H1 (cell line): ENCODE results near the gene HAO2. TPM values are rescaled to one million over a fixed set of nuclear protein-coding genes. Genes with fewer than 3 reads are reported as not detected.

ENCODE experiments used
- CTCF ChIA-PET: fragments of 300-600 bp; sonication (Branson Sonifier 250); formaldehyde crosslinking; loops from one replicate; lab custom pipeline; 2021; ENCODE audit not compliant: partially characterized antibody; lab: Charles Lee
- POLR2A ChIA-PET: fragments of 300-600 bp; sonication (Branson Sonifier 250); formaldehyde crosslinking; loops from one replicate; lab custom pipeline; 2021; ENCODE audit warnings: inconsistent platforms; ENCODE audit not compliant: partially characterized antibody; lab: Charles Lee
- DNase-seq, 2 experiments: peaks; one replicate each; pipeline versions ENCODE4 v3.0.0 to v3.0.0-alpha.2; 2010 to 2022; ENCODE audit warnings: low spot score in 2 of 2, low read depth in 1 of 2, mixed read lengths in 1 of 2
- FAIRE-seq: peaks from 2 replicates; lab custom pipeline; 2011; peaks lifted over from hg19 to GRCh38; lab: Jason Lieb, UNC
- H2AFZ ChIP-seq: 2 replicates; pipeline ENCODE4 v1.8.1; 2012; ENCODE audit warnings: low read length, inconsistent platforms
- H2AK5ac ChIP-seq: 2 replicates; pipeline ENCODE4 v1.6.1; 2013; ENCODE audit warnings: low read depth, low read length
- H2BK120ac ChIP-seq: replicated peaks from 2 replicates; pipeline ENCODE3; 2013; ENCODE audit warnings: low read depth, low read length, inconsistent platforms
- H2BK12ac ChIP-seq: 2 replicates; pipeline ENCODE4 v1.6.1; 2013; ENCODE audit warnings: low read depth, low read length
- H2BK15ac ChIP-seq: 2 replicates; pipeline ENCODE4 v1.6.1; 2013; ENCODE audit warnings: low read length
- H2BK20ac ChIP-seq: 2 replicates; pipeline ENCODE4 v1.6.1; 2013; ENCODE audit warnings: low read length
- H2BK5ac ChIP-seq: 2 replicates; pipeline ENCODE4 v1.6.1; 2013; ENCODE audit warnings: low read depth, low read length
- H3K14ac ChIP-seq: 2 replicates; pipeline ENCODE4 v1.6.1; 2013; ENCODE audit warnings: inconsistent platforms; ENCODE audit not compliant: insufficient read length
- H3K18ac ChIP-seq: 2 replicates; pipeline ENCODE4 v1.6.1; 2013; ENCODE audit warnings: low read length; ENCODE audit errors: extremely low read depth
- H3K23ac ChIP-seq: 2 replicates; pipeline ENCODE4 v1.6.1; 2013; ENCODE audit warnings: inconsistent platforms; ENCODE audit not compliant: insufficient read length
- H3K23me2 ChIP-seq: 2 replicates; pipeline ENCODE4 v1.6.1; 2013; ENCODE audit warnings: low read depth, low read length
- H3K27ac ChIP-seq: 2 replicates; pipeline ENCODE4 v1.6.1; 2011; ENCODE audit warnings: low read depth, low read length, inconsistent platforms
- H3K27me3 ChIP-seq, 4 experiments: replicated peaks in 1 of 4; 1 replicate in 1 of 4; 2 replicates in 3 of 4; pipeline versions ENCODE4 v1.6.1 to v1.8.1; 2011 to 2013; ENCODE audit warnings: low read length in 3 of 4, mild to moderate bottlenecking in 3 of 4, inconsistent platforms in 2 of 4, mixed read lengths in 2 of 4, moderate library complexity in 1 of 4; ENCODE audit not compliant: control insufficient read depth in 3 of 4, insufficient read depth in 3 of 4; ENCODE audit errors: extremely low read depth in 1 of 4
- H3K36me3 ChIP-seq, 4 experiments: 2 replicates each; pipeline versions ENCODE4 v1.6.1 to v1.8.1; 2011 to 2013; ENCODE audit warnings: mild to moderate bottlenecking in 4 of 4, low read length in 3 of 4, moderate library complexity in 2 of 4, control low read depth in 1 of 4, inconsistent platforms in 1 of 4; ENCODE audit not compliant: insufficient read depth in 4 of 4, control insufficient read depth in 2 of 4
- H3K4ac ChIP-seq: replicated peaks from 2 replicates; pipeline ENCODE3; 2013; ENCODE audit warnings: low read length, low read depth, mixed read lengths, inconsistent platforms; ENCODE audit not compliant: insufficient read length
- H3K4me1 ChIP-seq, 4 experiments: replicated peaks in 1 of 4; 1 replicate in 1 of 4; 2 replicates in 3 of 4; pipeline versions ENCODE4 v1.6.1 to v1.8.1; 2011 to 2013; ENCODE audit warnings: low read length in 3 of 4, inconsistent platforms in 2 of 4, mixed read lengths in 1 of 4; ENCODE audit not compliant: insufficient read depth in 4 of 4, control insufficient read depth in 3 of 4
- H3K4me2 ChIP-seq, 2 experiments: 2 replicates each; pipeline versions ENCODE4 v1.6.1 to v1.8.1; 2011 to 2013; ENCODE audit warnings: low read depth in 2 of 2, low read length in 2 of 2, control low read depth in 1 of 2, inconsistent platforms in 1 of 2, mild to moderate bottlenecking in 1 of 2; ENCODE audit not compliant: insufficient read depth in 1 of 2
- H3K4me3 ChIP-seq, 4 experiments: fragments of 200-600, 300-600 bp in 1 of 4; sonication (generic), shearing (Covaris generic), sonication (Bioruptor Twin) in 1 of 4; 2 replicates each; pipeline versions ENCODE4 v1.5.1 to v1.8.1; 2011 to 2016; ENCODE audit warnings: low read length in 4 of 4, low read depth in 3 of 4, control low read depth in 2 of 4, inconsistent platforms in 2 of 4, mild to moderate bottlenecking in 2 of 4, mixed read lengths in 1 of 4, moderate library complexity in 1 of 4; ENCODE audit not compliant: insufficient read depth in 2 of 4; ENCODE audit errors: extremely low read depth in 1 of 4
- H3K56ac ChIP-seq: replicated peaks from 2 replicates; pipeline ENCODE3; 2013; ENCODE audit warnings: low read depth, mild to moderate bottlenecking, mixed read lengths, low read length, inconsistent platforms; ENCODE audit not compliant: insufficient read length
- H3K79me1 ChIP-seq: 2 replicates; pipeline ENCODE4 v1.6.1; 2013; ENCODE audit warnings: low read depth, low read length, control low read depth
- H3K79me2 ChIP-seq, 2 experiments: 2 replicates each; pipeline versions ENCODE4 v1.6.1 to v1.8.1; 2012 to 2013; ENCODE audit warnings: low read length in 2 of 2, mild to moderate bottlenecking in 2 of 2, inconsistent platforms in 1 of 2; ENCODE audit not compliant: insufficient read depth in 2 of 2, control insufficient read depth in 1 of 2
- H3K9ac ChIP-seq, 4 experiments: replicated peaks in 1 of 4; 1 replicate in 1 of 4; 2 replicates in 3 of 4; pipeline versions ENCODE4 v1.6.1 to v1.8.1; 2011 to 2013; ENCODE audit warnings: low read depth in 3 of 4, low read length in 3 of 4, control low read depth in 2 of 4, mild to moderate bottlenecking in 2 of 4, moderate library complexity in 2 of 4, inconsistent platforms in 1 of 4; ENCODE audit errors: extremely low read depth in 1 of 4
- H3K9me3 ChIP-seq, 2 experiments: 2 replicates each; pipeline versions ENCODE4 v1.6.1 to v1.8.1; 2012 to 2013; ENCODE audit warnings: mild to moderate bottlenecking in 2 of 2, moderate library complexity in 2 of 2, control low read depth in 1 of 2, inconsistent platforms in 1 of 2, low read depth in 1 of 2, low read length in 1 of 2, mixed read lengths in 1 of 2; ENCODE audit not compliant: insufficient read depth in 2 of 2
- H4K20me1 ChIP-seq, 2 experiments: replicated peaks in 1 of 2; 2 replicates each; pipeline versions ENCODE3 to v1.8.1; 2011 to 2013; ENCODE audit warnings: inconsistent platforms in 2 of 2, low read length in 2 of 2, mild to moderate bottlenecking in 1 of 2; ENCODE audit not compliant: insufficient read depth in 2 of 2, control insufficient read depth in 1 of 2
- H4K5ac ChIP-seq: 2 replicates; pipeline ENCODE4 v1.6.1; 2013; ENCODE audit warnings: low read length, low read depth, mixed read lengths, inconsistent platforms; ENCODE audit not compliant: insufficient read length
- H4K8ac ChIP-seq: 2 replicates; pipeline ENCODE4 v1.8.0; 2013; ENCODE audit warnings: mild to moderate bottlenecking, moderate library complexity, low read length, inconsistent platforms; ENCODE audit not compliant: insufficient read depth; ENCODE audit errors: extremely low read depth
- H4K91ac ChIP-seq: replicated peaks from 2 replicates; pipeline ENCODE3; 2013; ENCODE audit warnings: low read length, mixed read lengths, inconsistent platforms; ENCODE audit not compliant: insufficient read length
- CTBP2 ChIP-seq: IDR thresholded peaks from 2 replicates; pipeline ENCODE4 v1.7.0; 2011; ENCODE audit warnings: borderline replicate concordance, mild to moderate bottlenecking, moderate library complexity, mixed read lengths, low read length; ENCODE audit not compliant: insufficient read depth, insufficient read length
- CTCF ChIP-seq, 3 experiments: IDR thresholded peaks; 1 replicate in 2 of 3; 2 replicates in 1 of 3; pipeline versions ENCODE4 v1.5.1 to v1.6.1; 2011; ENCODE audit warnings: low read length in 3 of 3, mild to moderate bottlenecking in 3 of 3, inconsistent platforms in 2 of 3, low read depth in 1 of 3, moderate library complexity in 1 of 3; ENCODE audit not compliant: insufficient read depth in 1 of 3; ENCODE audit errors: control extremely low read depth in 1 of 3
- PHF8 ChIP-seq: fragments of 200-600 bp; sonication (generic); conservative IDR thresholded peaks from 2 replicates; pipeline ENCODE4 v1.7.1; 2012; ENCODE audit warnings: low read depth, mild to moderate bottlenecking, inconsistent platforms, low read length, moderate library complexity
- SP1 ChIP-seq: IDR thresholded peaks from 2 replicates; pipeline ENCODE4 v1.6.1; 2011; ENCODE audit warnings: low read depth, low read length
- SRF ChIP-seq: IDR thresholded peaks from 2 replicates; pipeline ENCODE4 v1.6.1; 2011; ENCODE audit warnings: mild to moderate bottlenecking, low read depth, low read length, moderate library complexity
- WGBS, 2 experiments: shearing (Covaris generic) in 1 of 2; methylation state at CpG; one replicate each; pipeline versions ENCODE4 v1.1.6 to v1.1.7; 2013 to 2015; ENCODE audit warnings: low lambda C conversion rate in 2 of 2, mixed read lengths in 2 of 2, inconsistent platforms in 1 of 2, low coverage in 1 of 2, missing lambda C conversion rate in 1 of 2; ENCODE audit not compliant: insufficient replicate concordance in 2 of 2, insufficient coverage in 1 of 2, insufficient read length in 1 of 2; ENCODE audit errors: extremely low coverage in 1 of 2, missing lambda C conversion rate in 1 of 2; 5-methylcytosine and 5-hydroxymethylcytosine counted together
- polyA plus RNA-seq, 7 experiments: library from polyadenylated mRNA; depleted of rRNA in 3 of 7; stranded (reverse) in 5 of 7; unstranded in 2 of 7; fragments of >200 nt in 5 of 7; fragments of 200-250 nt in 2 of 7; gene quantifications; 1 replicate in 5 of 7; 2 replicates in 1 of 7; 4 replicates in 1 of 7; pipeline versions ENCODE4 v1.2.1 to v1.2.3, GENCODE V29; 2011 to 2013; ENCODE audit warnings: missing spikeins in 2 of 7, mixed read lengths in 2 of 7
- total RNA-seq: library from RNA; stranded (reverse); fragmentation: NEBNext Ultra II Directional; extraction: Animal tissue kit (Norgen Biotek cat#: 25700); gene quantifications from 2 replicates; pipeline ENCODE4 v1.2.1, GENCODE V29; 2021
- TF ChIP-seq, protein P1 (sequence below): IDR thresholded peaks from 2 replicates; pipeline ENCODE4 v1.6.1; 2012; ENCODE audit warnings: inconsistent platforms

Gene HAO2
- total and polyA plus RNA-seq, 2 of the 8 experiments (the other 6 are each of a cell fraction or from before 2014, with no cell fraction given), result not detected

DNA sequence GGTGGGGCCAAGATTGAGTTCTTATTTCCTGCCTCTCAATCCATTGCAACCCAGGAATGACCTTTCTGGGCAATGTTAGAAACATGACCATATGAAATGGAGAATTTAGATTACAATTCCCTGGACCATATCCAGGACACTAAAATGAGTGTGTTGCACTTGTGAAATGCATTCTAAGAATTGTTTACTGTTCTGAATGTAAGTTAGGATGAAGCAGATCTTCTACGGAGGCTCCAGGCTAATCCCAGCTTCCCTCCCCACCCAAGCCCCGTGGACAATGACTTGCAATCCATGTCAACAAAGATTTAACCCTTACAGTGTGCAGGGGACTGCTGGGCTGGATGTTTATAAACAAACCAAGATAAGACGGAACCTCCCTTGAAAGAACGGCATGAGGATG lies 31.7 kb upstream of the HAO2 start:
- POLR2A ChIA-PET, result interaction anchor here (1.5 kb wide), 1 partner anchor 13 kb away, joined by 3 read pairs; no protein-coding TSS in a partner anchor
- TF ChIP-seq CTCF (IDR thresholded peaks at IDR 0.05; ENCODE audit: control extremely low read depth in 1 of 3, insufficient read depth in 1 of 3, low read depth in 1 of 3, low read length in 3 of 3), result no peak
- TF ChIP-seq PHF8, result no peak
- TF ChIP-seq SP1, result no peak
- TF ChIP-seq, protein P1, sequence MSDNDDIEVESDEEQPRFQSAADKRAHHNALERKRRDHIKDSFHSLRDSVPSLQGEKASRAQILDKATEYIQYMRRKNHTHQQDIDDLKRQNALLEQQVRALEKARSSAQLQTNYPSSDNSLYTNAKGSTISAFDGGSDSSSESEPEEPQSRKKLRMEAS, result no peak
- TF ChIP-seq CTBP2, result no peak
- TF ChIP-seq SRF, result no peak

More for the DNA sequence above, 31.7 kb upstream of the HAO2 start:
- H3K79me1 ChIP-seq, result no peaks in the 10 kb centered on the region
- H2BK15ac ChIP-seq, result no peak overlapping the region
- H4K91ac ChIP-seq, result no peak overlapping the region
- WGBS, 2 experiments, result 87% methylated on average over 4 of the region's 4 CpGs; no CpG with 5 or more reads in 1 of the 2 experiments
- H2BK5ac ChIP-seq, result no peak overlapping the region
- H3K14ac ChIP-seq, result no peak overlapping the region
- no peaks in the 10 kb centered on the region for H3K79me2 ChIP-seq
- H3K56ac ChIP-seq, result no peak overlapping the region
- H3K4me1 ChIP-seq, result peaks cover 7 to 23% (median 17%) of the 10 kb centered on the region in 4 experiments
- H2BK120ac ChIP-seq, result no peak overlapping the region
- no peak overlapping the region for H3K4me3 ChIP-seq
- no peak overlapping the region for H2BK20ac ChIP-seq
- H3K23ac ChIP-seq, result no peak overlapping the region
- CTCF ChIA-PET, result interaction anchor here (0.6 to 1.9 kb wide), 4 partner anchors 10 to 120 kb away, joined by 3 to 12 read pairs (median 5); no protein-coding TSS in a partner anchor
- H2AFZ ChIP-seq, result no peak overlapping the region
- no peak overlapping the region for H3K9ac ChIP-seq
- peaks cover 0 to 6% of the 10 kb centered on the region in 2 experiments; a peak in 1 of 4 replicates for H3K9me3 ChIP-seq
- H3K4me2 ChIP-seq, result no peak overlapping the region
- H4K5ac ChIP-seq, result no peak overlapping the region
- DNase-seq (no peak), FAIRE-seq (no peak)
- H2BK12ac ChIP-seq, result no peak overlapping the region
- H3K23me2 ChIP-seq, result no peaks in the 10 kb centered on the region
- no peak overlapping the region for H4K8ac ChIP-seq
- no peak overlapping the region for H3K18ac ChIP-seq
- no peaks in the 10 kb centered on the region; a peak in 2 of 7 replicates for H3K27me3 ChIP-seq
- no peaks in the 10 kb centered on the region for H3K36me3 ChIP-seq
- peak overlapping the region; percentile 43; the same call in 1 of the 2 replicates for H2AK5ac ChIP-seq
- H3K4ac ChIP-seq, result no peak overlapping the region
- no peaks in the 10 kb centered on the region for H4K20me1 ChIP-seq
- H3K27ac ChIP-seq, result no peak overlapping the region
